Suprapubic skin (tissue), 4 donors: Measurements from ENCODE around the gene NEU1. TPM values are rescaled to one million over a fixed set of nuclear protein-coding genes. Genes with fewer than 3 reads are reported as not detected.
"Not testable (repeated sequence)": the region's sequence is repeated elsewhere in the genome, so short reads cannot be mapped to it uniquely, and the experiment has no call there.

Experiments used
- DNase-seq, 2 donors: peaks; one replicate each; pipeline ENCODE4 v3.0.0-alpha.2; 2019; ENCODE audit warnings: low spot score in 2 of 2
- H3K27ac ChIP-seq: fragments of 200-600 bp; sonication (generic); one replicate; pipeline ENCODE4 v1.5.1; 2019
- H3K27me3 ChIP-seq: fragments of 200-600 bp; sonication (generic); one replicate; pipeline ENCODE4 v1.5.1; 2019
- H3K36me3 ChIP-seq: fragments of 200-600 bp; sonication (generic); one replicate; pipeline ENCODE4 v1.5.1; 2019
- H3K4me1 ChIP-seq: fragments of 200-600 bp; sonication (generic); one replicate; pipeline ENCODE4 v1.5.1; 2019
- H3K4me3 ChIP-seq: fragments of 200-600 bp; sonication (generic); one replicate; pipeline ENCODE4 v1.5.1; 2019; ENCODE audit warnings: mild to moderate bottlenecking
- H3K9me3 ChIP-seq: fragments of 200-600 bp; sonication (generic); one replicate; pipeline ENCODE4 v1.5.1; 2019
- EP300 ChIP-seq: sonication (generic); formaldehyde crosslinking; IDR thresholded peaks from one replicate; pipeline ENCODE4 v1.6.1; 2017; ENCODE audit warnings: antibody characterized with exemption
- POLR2A ChIP-seq, 2 donors: fragments of 450-650 bp; IDR thresholded peaks; one replicate each; pipeline ENCODE4 v1.6.1; 2017; ENCODE audit warnings: antibody characterized with exemption in 2 of 2, mild to moderate bottlenecking in 2 of 2, moderate library complexity in 2 of 2
- POLR2AphosphoS5 ChIP-seq, 3 donors: sonication (generic); formaldehyde crosslinking; IDR thresholded peaks; one replicate each; pipeline ENCODE4 v1.6.1; 2017; ENCODE audit warnings: antibody characterized with exemption in 3 of 3
- WGBS: methylation state at CpG from one replicate; pipeline ENCODE4 v1.1.5; 2018; 5-methylcytosine and 5-hydroxymethylcytosine counted together
- total RNA-seq, 4 donors: library from RNA; depleted of rRNA; stranded (reverse); fragments of >200 nt; gene quantifications; one replicate each; pipeline ENCODE4 v1.1.0, GENCODE V29; 2016
- TF ChIP-seq, protein P1 (sequence below), 2 donors: fragments of 200-600 bp in 1 of 2; fragments of 450-650 bp in 1 of 2; sonication (generic) in 1 of 2; IDR thresholded peaks; one replicate each; pipeline ENCODE4 v1.5.1; 2016 to 2019; ENCODE audit warnings: antibody characterized with exemption in 2 of 2, mild to moderate bottlenecking in 1 of 2, moderate library complexity in 1 of 2

The NEU1 gene
- total RNA-seq, 4 donors from 2014 or later: 22.2 to 42.7 (median 39.8) TPM

DNA sequence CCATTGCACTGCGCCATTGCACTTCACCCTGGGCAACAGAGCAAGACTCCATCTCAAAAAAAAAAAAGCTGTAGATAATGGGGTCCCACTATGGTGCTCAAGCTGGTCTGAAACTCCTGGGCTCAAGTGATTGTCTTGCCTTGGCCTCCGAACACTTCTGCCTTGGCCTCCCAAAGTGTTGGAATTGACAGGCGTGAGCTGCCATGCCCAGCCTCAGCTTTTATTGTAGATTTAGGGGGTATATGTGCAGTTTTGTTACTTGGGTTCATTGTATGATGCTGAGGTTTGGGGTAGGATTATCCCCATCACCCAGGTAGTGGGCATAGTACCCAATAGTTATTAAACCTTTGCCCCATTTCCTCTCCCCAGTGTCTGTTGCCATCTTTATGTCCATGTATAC lies 23.7 kb downstream of the NEU1 start:
- Histone ChIP-seq H3K27me3 (no peaks in the 10 kb centered on the region), H3K27ac (no peak overlapping the region), H3K4me1 (peaks cover 42% of the 10 kb centered on the region), H3K4me3 (no peak overlapping the region), H3K9me3 (no peaks in the 10 kb centered on the region), H3K36me3 (peaks cover 41% of the 10 kb centered on the region)
- 93% methylated on average over 3 of the region's 3 CpGs for WGBS
- DNase-seq: no peak
- no peak for TF ChIP-seq EP300
- TF ChIP-seq POLR2A (IDR thresholded peaks at IDR 0.05): no peak
- TF ChIP-seq POLR2AphosphoS5 (IDR thresholded peaks at IDR 0.05): no peak
- TF ChIP-seq, protein P1, sequence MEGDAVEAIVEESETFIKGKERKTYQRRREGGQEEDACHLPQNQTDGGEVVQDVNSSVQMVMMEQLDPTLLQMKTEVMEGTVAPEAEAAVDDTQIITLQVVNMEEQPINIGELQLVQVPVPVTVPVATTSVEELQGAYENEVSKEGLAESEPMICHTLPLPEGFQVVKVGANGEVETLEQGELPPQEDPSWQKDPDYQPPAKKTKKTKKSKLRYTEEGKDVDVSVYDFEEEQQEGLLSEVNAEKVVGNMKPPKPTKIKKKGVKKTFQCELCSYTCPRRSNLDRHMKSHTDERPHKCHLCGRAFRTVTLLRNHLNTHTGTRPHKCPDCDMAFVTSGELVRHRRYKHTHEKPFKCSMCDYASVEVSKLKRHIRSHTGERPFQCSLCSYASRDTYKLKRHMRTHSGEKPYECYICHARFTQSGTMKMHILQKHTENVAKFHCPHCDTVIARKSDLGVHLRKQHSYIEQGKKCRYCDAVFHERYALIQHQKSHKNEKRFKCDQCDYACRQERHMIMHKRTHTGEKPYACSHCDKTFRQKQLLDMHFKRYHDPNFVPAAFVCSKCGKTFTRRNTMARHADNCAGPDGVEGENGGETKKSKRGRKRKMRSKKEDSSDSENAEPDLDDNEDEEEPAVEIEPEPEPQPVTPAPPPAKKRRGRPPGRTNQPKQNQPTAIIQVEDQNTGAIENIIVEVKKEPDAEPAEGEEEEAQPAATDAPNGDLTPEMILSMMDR (IDR thresholded peaks at IDR 0.05): no peak

DNA sequence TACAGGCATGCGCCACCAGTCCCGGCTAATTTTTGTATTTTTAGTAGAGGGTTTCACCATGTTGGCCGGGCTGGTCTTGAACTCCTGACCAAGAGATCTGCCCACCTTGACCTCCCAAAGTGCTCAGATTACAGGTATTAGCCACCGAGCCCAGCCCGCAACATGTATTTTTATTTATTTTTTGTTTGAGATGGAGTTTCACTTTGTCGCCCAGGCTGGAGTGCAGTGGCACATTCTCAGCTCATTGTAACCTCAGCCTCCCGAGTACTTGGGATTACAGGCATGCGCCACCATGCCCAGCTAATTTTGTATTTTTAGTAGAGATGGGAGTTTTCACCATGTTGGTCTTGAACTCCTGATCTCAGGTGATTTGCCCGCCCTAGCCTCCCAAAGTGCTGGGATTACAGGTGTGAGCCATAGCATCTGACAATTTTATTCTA lies 24.5 kb downstream of the NEU1 start:
- WGBS: 88% methylated on average over 9 of the region's 9 CpGs
- H3K9me3 ChIP-seq, DNase-seq, H3K27me3 ChIP-seq, H3K27ac ChIP-seq, H3K4me3 ChIP-seq: not testable (repeated sequence)
- Histone ChIP-seq H3K4me1 (peaks cover 46% of the 10 kb centered on the region), H3K36me3 (peaks cover 41% of the 10 kb centered on the region)

DNA sequence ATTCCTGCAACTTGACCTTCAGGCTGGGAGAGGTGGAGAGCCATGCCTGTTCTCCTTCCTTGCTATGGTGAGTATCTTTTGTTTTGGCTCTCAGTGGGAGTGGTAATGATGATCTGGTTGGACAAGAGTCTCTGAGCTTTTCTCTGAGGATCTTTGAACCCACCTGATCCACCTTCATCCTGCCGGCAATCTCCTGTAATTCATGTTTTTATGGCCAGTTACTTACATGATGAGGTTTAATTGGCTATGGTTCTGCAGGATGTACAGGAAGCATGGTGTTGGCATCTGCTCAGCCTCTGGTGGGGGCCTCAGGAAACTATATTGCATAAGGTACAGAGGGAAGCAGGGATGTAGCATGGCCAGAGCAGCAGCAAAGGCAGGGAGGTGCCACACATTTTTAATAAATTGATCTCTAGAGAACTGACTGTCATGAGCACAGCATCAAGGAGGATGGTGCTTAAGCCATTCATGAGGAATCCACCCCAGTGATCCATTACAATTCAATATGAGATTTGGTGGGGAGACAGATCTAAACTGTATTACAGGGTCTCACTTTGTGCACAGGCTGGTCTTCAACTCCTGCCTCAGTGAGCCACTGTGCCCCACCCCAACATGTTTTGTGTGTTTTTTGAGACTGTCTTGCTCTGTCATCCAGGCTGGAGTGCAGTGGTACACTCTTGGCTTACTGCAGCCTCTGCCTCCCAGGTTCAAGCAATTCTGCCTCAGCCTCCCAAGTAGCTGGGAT lies 25.1 kb downstream of the NEU1 start:
- H3K27ac ChIP-seq: peak overlapping the region; percentile 49
- H3K27me3 ChIP-seq: no peaks in the 10 kb centered on the region
- no peak for TF ChIP-seq POLR2A (IDR thresholded peaks at IDR 0.05)
- TF ChIP-seq POLR2AphosphoS5 (IDR thresholded peaks at IDR 0.05): no peak
- no peak for TF ChIP-seq EP300
- TF ChIP-seq, protein P1 (IDR thresholded peaks at IDR 0.05): no peak
- no peaks in the 10 kb centered on the region for H3K9me3 ChIP-seq
- WGBS: 45% methylated on average over 1 of the region's 1 CpG
- DNase-seq: no peak
- peaks cover 41% of the 10 kb centered on the region for H3K36me3 ChIP-seq
- H3K4me1 ChIP-seq: peaks cover 52% of the 10 kb centered on the region
- peak overlapping the region; percentile 81 for H3K4me3 ChIP-seq

DNA sequence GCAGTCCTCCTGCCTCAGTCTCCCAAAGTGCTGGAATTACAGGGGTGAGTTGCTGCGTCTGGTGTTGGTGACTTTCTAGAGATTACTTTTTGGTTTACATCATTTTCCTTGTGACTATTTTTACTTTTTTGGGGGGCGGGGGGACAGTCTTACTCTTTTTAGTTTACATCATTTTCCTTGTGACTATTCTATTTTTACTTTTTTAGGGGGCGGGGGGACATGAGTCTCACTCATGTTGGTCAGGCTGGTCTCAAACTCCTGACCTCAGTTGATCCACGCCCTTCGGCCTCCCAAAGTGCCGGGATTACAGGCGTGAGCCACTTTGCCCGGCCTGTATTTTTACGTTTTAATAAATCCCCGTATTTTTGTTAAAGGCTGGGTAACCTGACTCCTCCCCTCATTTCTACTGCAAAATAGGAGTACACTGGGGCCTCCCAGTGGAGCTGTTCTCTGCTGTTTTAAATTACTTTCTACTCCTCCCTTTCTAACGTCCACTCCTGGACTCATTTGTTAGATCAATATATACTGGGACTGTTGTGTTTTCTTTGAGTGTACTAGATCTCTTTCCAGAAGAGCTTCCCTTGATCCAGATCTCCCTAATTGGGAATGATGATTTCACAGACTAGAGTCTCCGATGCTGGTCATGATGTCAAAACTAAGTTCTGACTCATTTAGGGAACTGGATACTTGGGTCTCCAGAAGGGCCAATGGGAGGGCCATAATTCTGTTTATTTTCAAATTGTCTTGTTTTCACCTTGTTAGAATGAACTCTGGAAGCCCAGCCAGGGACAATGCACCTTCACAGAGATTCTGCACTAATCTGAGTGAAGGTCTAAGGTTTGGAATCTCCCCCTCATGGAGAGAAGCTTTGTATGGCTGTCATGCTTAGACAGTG lies 25.9 kb downstream of the NEU1 start:
- Histone ChIP-seq H3K4me1 (peaks cover 59% of the 10 kb centered on the region), H3K27me3 (no peaks in the 10 kb centered on the region), H3K4me3 (peak overlapping the region; percentile 81), H3K36me3 (peaks cover 41% of the 10 kb centered on the region), H3K27ac (peak overlapping the region; percentile 49), H3K9me3 (no peaks in the 10 kb centered on the region)
- TF ChIP-seq POLR2AphosphoS5 (IDR thresholded peaks at IDR 0.05): no peak
- no peak for TF ChIP-seq EP300
- TF ChIP-seq, protein P1 (IDR thresholded peaks at IDR 0.05): no peak
- TF ChIP-seq POLR2A (IDR thresholded peaks at IDR 0.05): no peak
- no peak for DNase-seq
- WGBS: 19% methylated on average over 12 of the region's 12 CpGs

DNA sequence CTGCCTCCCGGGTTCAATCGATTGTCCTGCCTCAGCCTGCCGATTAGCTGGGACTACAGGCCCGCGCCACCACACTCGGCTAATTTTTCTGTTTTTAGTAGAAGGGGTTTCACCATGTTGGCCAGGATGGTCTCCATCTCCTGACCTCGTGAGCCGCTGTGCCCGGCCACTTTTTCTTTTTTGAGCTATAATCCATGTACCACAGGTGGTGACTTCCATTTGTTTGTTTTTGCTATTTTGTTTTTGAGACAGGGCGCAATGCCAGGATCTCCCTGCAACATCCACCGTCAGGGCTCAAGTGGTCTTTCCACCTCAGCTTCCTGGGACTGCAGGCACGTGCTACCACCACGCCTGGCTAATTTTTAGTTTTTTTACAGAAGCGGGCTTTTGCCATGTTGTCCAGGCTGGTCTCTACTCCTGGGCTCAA lies 26.6 kb downstream of the NEU1 start:
- Histone ChIP-seq H3K27me3 (no peaks in the 10 kb centered on the region), H3K4me1 (peaks cover 65% of the 10 kb centered on the region), H3K4me3 (peak overlapping the region; percentile 81), H3K9me3 (no peaks in the 10 kb centered on the region), H3K36me3 (peaks cover 41% of the 10 kb centered on the region), H3K27ac (peak overlapping the region; percentile 49)
- TF ChIP-seq POLR2A (IDR thresholded peaks at IDR 0.05): no peak
- TF ChIP-seq, protein P1 (IDR thresholded peaks at IDR 0.05): no peak
- no peak for TF ChIP-seq EP300
- no peak for TF ChIP-seq POLR2AphosphoS5 (IDR thresholded peaks at IDR 0.05)
- no peak for DNase-seq
- WGBS: 36% methylated on average over 14 of the region's 14 CpGs
